Measurements from ENCODE around the gene GRK5.

- TF ChIP-seq, protein P1, sequence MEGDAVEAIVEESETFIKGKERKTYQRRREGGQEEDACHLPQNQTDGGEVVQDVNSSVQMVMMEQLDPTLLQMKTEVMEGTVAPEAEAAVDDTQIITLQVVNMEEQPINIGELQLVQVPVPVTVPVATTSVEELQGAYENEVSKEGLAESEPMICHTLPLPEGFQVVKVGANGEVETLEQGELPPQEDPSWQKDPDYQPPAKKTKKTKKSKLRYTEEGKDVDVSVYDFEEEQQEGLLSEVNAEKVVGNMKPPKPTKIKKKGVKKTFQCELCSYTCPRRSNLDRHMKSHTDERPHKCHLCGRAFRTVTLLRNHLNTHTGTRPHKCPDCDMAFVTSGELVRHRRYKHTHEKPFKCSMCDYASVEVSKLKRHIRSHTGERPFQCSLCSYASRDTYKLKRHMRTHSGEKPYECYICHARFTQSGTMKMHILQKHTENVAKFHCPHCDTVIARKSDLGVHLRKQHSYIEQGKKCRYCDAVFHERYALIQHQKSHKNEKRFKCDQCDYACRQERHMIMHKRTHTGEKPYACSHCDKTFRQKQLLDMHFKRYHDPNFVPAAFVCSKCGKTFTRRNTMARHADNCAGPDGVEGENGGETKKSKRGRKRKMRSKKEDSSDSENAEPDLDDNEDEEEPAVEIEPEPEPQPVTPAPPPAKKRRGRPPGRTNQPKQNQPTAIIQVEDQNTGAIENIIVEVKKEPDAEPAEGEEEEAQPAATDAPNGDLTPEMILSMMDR (IDR thresholded peaks at IDR 0.05; ENCODE audit: borderline replicate concordance, extremely low read depth, low read length, poor library complexity, severe bottlenecking): no peak
- no peak for TF ChIP-seq EZH2 (IDR thresholded peaks at IDR 0.05; ENCODE audit: borderline replicate concordance, low read depth, low read length, severe bottlenecking)
Measured at GRCh38 chr10:119278126-119278709, 70.8 kb downstream of the GRK5 start.
